ENCODE data around the gene RTF1.
"Not testable (repeated sequence)": the region's sequence is repeated elsewhere in the genome, so short reads cannot be mapped to it uniquely, and the experiment has no call there.

The RTF1 gene

DNA sequence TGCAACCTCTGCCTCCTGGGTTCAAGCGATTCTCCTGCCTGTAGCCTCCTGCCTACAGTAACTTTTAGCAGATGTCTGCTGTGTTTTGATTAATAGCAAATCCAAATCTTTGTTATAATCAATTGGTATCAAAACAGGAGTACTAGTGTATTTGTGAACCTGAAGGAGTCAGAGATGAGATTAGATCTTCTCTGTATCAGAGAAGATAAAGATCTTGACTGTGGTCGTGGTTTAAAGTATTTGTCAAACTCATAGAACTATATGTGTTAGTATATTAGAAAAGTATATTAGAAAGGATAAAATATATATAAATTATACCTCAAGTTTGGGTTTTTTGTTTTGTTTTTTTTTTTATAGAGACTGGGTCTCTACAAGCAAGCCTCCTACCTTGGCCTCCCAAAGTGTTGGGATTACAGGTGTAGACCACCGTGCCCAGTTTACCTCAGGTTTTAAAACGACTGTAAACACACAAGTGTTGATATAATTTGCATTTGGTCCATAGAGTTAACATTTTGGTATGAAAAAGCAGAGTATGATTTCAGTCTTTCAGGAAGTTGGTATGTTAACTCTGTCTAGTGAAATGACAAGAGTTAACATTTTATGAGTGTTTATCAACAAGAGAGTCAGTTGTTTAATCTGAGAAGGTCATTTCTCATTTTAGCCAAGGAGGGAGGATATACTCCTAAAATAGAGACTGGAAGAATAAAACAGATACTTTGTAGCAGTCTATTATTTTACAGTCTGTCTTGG lies 18.3 kb downstream of the RTF1 start:
- in situ Hi-C loops (cut with HindIII; ENCODE audit: low sequenced_read_pairs) = no loop called here
- TF ChIP-seq, protein P1, sequence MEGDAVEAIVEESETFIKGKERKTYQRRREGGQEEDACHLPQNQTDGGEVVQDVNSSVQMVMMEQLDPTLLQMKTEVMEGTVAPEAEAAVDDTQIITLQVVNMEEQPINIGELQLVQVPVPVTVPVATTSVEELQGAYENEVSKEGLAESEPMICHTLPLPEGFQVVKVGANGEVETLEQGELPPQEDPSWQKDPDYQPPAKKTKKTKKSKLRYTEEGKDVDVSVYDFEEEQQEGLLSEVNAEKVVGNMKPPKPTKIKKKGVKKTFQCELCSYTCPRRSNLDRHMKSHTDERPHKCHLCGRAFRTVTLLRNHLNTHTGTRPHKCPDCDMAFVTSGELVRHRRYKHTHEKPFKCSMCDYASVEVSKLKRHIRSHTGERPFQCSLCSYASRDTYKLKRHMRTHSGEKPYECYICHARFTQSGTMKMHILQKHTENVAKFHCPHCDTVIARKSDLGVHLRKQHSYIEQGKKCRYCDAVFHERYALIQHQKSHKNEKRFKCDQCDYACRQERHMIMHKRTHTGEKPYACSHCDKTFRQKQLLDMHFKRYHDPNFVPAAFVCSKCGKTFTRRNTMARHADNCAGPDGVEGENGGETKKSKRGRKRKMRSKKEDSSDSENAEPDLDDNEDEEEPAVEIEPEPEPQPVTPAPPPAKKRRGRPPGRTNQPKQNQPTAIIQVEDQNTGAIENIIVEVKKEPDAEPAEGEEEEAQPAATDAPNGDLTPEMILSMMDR (IDR thresholded peaks at IDR 0.05; ENCODE audit: low read depth, low read length, missing control alignments) = no peak
- DNase-seq (ENCODE audit: low read depth) = no peak
- H3K4me3 ChIP-seq (ENCODE audit: low read depth, low read length) = no peak overlapping the region

DNA sequence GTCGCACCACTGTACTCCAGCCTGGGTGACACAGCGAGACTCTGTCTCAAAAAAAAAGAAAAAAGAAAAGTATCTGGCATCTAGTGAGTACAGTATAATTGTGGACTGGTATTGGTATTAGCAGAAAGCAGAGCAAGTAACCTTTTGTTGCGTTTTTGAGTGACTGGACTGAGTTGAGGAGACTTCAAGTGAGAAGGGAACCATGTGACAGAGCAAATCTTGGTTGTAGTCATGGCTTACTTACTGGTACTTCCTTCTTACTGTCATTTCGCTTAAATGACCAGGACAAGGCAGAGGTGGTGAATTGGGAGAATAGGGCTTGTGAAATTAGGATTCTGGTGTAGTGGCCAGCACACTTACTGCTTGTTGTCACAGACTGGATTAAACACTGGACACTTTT lies 20.6 kb downstream of the RTF1 start:
- in situ Hi-C loops (cut with HindIII; ENCODE audit: low sequenced_read_pairs) = no loop called here
- no peak for DNase-seq (ENCODE audit: low read depth)
- TF ChIP-seq, protein P1 (IDR thresholded peaks at IDR 0.05; ENCODE audit: low read depth, low read length, missing control alignments) = no peak
- H3K4me3 ChIP-seq (ENCODE audit: low read depth, low read length) = no peak overlapping the region

DNA sequence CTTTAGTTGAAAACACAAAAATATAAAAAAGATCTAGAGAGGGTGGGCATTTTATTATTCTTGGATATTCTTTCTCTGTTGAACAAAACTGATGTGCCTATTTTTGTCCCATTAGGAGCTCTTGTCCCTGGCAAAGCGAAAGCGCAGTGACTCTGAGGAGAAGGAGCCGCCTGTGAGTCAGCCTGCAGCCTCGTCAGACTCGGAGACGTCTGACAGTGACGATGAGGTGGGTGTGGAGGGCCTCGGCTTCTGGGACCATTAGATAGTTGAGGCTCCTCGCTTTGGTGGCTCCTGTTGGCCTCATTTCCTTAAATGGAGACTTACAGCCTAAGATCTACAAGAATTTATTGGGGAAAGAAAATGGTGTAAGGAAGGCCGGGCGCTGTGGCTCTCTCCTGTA lies 21.3 kb downstream of the RTF1 start:
- TF ChIP-seq, protein P1 (IDR thresholded peaks at IDR 0.05; ENCODE audit: low read depth, low read length, missing control alignments) = no peak
- H3K4me3 ChIP-seq (ENCODE audit: low read depth, low read length) = no peak overlapping the region
- in situ Hi-C loops (cut with HindIII; ENCODE audit: low sequenced_read_pairs) = no loop called here
- DNase-seq (ENCODE audit: low read depth) = no peak

DNA sequence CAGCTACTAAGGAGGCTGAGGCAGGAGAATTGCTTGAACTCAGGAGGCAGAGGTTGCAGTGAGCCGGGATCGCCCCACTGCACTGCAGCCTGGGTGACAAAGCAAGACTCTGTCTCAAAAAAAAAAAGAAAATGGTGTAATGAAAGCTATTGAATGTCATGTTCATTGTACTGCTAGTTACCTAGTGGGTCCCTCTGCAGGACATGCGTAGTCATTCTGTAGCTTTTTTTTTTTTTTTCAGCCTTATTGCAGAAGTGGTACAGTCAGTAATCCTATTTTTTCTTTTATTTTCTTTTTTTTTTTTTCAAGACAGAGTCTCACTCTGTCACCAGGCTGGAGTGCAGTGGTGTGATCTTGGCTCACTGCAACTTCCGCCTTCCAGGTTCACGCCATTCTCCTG lies 21.9 kb downstream of the RTF1 start:
- in situ Hi-C loops (cut with HindIII; ENCODE audit: low sequenced_read_pairs); DNase-seq (ENCODE audit: low read depth); H3K4me3 ChIP-seq (ENCODE audit: low read depth, low read length): not testable (repeated sequence)

DNA sequence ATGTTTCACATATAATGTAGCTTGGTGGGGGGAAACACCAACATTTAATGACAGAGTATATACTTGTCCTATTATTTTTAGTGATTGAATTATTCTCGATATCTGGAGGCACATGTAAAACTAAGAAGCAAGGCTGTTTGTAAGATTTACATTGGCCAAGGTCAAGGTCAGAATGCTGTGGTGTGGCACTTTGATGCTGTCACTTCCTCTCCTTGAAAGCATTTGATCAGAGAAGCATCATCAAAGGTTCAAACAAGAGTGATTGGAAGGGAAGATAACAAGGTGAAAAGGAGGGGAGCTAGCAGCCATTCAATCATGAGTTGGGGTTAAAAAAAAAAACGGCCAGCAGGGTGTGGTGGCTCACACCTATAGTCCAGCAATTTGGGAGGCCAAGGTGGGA lies 26.4 kb downstream of the RTF1 start:
- TF ChIP-seq, protein P1 (IDR thresholded peaks at IDR 0.05; ENCODE audit: low read depth, low read length, missing control alignments) = no peak
- no peak for DNase-seq (ENCODE audit: low read depth)
- in situ Hi-C loops (cut with HindIII; ENCODE audit: low sequenced_read_pairs) = no loop called here
- H3K4me3 ChIP-seq (ENCODE audit: low read depth, low read length) = no peak overlapping the region

DNA sequence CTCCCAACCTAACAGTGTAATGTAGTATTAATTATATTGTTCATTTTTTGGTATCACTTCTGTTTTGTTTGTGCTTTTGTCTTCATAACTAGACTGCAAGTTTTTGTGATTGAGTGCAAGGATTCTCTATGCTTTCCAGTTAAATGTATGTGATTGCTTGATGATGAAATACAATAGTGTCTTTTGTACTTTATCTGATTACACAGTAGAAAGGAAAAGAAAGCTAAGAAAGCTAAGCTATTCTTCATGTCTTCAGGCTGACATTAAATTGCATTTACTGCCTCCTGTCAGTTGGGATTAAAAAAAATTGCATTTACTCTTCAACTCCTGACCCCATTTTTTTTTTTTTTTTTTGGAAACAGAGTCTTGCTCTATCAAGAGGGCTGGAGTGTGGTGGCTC lies 28.5 kb downstream of the RTF1 start:
- TF ChIP-seq, protein P1 (IDR thresholded peaks at IDR 0.05; ENCODE audit: low read depth, low read length, missing control alignments) = no peak
- no peak overlapping the region for H3K4me3 ChIP-seq (ENCODE audit: low read depth, low read length)
- in situ Hi-C loops (cut with HindIII; ENCODE audit: low sequenced_read_pairs) = no loop called here
- no peak for DNase-seq (ENCODE audit: low read depth)

DNA sequence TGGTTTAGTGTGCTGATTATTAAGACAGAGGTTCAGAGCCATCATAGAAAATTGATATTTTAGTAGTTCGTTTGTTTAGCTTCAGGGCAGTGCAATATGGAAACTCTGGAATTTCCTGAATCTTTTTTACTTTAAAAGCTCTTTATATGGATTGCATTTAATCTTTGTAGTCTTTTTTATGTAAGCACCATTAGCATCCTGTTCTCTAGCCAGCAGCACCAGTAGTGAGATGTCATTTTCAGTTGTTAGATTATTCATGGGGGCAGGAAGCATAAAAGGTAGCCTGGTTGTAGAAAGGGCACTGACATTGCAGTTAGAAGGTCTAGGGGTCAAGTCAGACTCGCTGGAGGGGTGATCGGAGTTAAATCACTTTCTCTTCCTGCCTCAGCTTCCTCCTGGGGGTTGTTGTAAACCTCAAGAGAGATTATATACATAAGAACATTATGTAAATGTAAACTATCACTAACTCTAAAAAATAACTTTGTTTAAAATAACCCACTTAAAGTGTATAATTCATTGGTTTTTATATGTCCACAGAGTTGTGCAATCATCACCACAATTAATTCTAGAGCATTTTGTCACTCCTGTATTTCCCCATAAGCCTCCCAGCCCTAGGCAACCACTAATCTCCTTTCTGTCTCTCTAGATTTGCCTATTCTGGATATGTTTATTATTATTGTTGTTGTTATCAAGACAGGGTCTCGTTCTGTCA lies 45.3 kb downstream of the RTF1 start:
- H3K4me3 ChIP-seq (ENCODE audit: low read depth, low read length) = no peak overlapping the region
- TF ChIP-seq, protein P1 (IDR thresholded peaks at IDR 0.05; ENCODE audit: low read depth, low read length, missing control alignments) = no peak
- no peak for DNase-seq (ENCODE audit: low read depth)
- in situ Hi-C loops (cut with HindIII; ENCODE audit: low sequenced_read_pairs) = no loop called here

Measured in astrocyte of the cerebellum (primary cell).